Breast epithelium (tissue), 3 donors: ENCODE data around the gene VPS35L.

ENCODE experiments used
- CTCF ChIP-seq, 3 donors: fragments of 450-650 bp; IDR thresholded peaks; one replicate each; pipeline ENCODE4 v1.5.1; 2016 to 2017; ENCODE audit warnings: antibody characterized with exemption in 3 of 3, mild to moderate bottlenecking in 3 of 3, moderate library complexity in 3 of 3
- POLR2A ChIP-seq: fragments of 450-650 bp; IDR thresholded peaks from one replicate; pipeline ENCODE4 v1.6.1; 2016; ENCODE audit warnings: antibody characterized with exemption, mild to moderate bottlenecking, moderate library complexity
- POLR2AphosphoS5 ChIP-seq, 3 donors: sonication (generic); formaldehyde crosslinking; IDR thresholded peaks; one replicate each; pipeline ENCODE4 v1.6.1; 2017; ENCODE audit warnings: antibody characterized with exemption in 3 of 3

GRCh38 chr16:19507867-19508266, 47.6 kb upstream of the VPS35L start:
- TF ChIP-seq CTCF (IDR thresholded peaks at IDR 0.05) (no peak), POLR2A (no peak), POLR2AphosphoS5 (IDR thresholded peaks at IDR 0.05) (no peak)
